ENCODE results near the gene DNAJC7.

GRCh38 chr17:42002175-42002791 lies 15.0 kb downstream of the DNAJC7 start:
- no peak for TF ChIP-seq FOXM1 (IDR thresholded peaks at IDR 0.05; ENCODE audit: borderline replicate concordance, low read depth)
- TF ChIP-seq CREB1 (IDR thresholded peaks at IDR 0.05; ENCODE audit: low read depth): no peak
- no peak for TF ChIP-seq REST (IDR thresholded peaks at IDR 0.05; ENCODE audit: low read depth)
- no peak for TF ChIP-seq MAX (IDR thresholded peaks at IDR 0.05)

Data from Ishikawa (cell line).